Cardiac fibroblast (primary cell): ENCODE results near the gene ATP5F1D.

ENCODE experiments used
- DNase-seq, 2 donors: peaks; one replicate each; pipeline versions ENCODE4 v3.0.0 to v3.0.0-alpha.2; 2010; ENCODE audit warnings: low read depth in 2 of 2
- H3K4me3 ChIP-seq, 2 donors: replicated peaks in 1 of 2; 1 replicate in 1 of 2; 2 replicates in 1 of 2; pipeline ENCODE4 v1.5.1; 2011; ENCODE audit warnings: low read depth in 2 of 2, low read length in 2 of 2, mild to moderate bottlenecking in 2 of 2, moderate library complexity in 1 of 2
- TF ChIP-seq, protein P1 (sequence below): IDR thresholded peaks from one replicate; pipeline ENCODE4 v1.5.1; 2011; ENCODE audit warnings: low read depth, mild to moderate bottlenecking, low read length, inconsistent platforms

ATP5F1D gene

DNA sequence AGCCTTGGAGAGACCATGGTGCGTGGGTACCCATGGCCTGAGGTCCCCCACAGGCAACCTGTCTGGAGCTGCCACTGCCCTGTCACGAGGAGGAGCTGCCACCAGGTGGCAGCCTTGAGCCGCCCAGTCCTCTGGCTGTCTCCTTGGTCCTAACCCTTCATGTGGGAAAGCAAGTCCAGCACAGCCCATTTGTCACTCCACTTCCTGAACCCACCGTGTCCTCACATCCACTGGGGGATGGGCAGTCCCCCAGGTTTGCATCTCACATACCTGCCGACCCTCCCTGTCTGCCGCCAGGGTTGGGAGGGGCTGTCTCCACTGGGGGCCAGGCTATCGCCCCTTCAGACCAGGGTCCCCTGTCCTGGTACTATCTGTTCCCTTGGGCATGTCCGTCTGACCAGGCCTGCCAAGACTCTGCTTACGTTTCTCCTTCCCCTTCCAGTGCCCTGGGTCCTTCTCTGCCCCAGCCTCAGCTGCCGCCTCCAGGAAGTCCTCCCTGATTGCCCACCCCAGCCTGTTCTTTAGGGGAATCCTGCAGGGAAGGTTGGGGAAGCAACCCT lies 38.3 kb downstream of the ATP5F1D start:
- DNase-seq = peak; percentile 88
- TF ChIP-seq, protein P1, sequence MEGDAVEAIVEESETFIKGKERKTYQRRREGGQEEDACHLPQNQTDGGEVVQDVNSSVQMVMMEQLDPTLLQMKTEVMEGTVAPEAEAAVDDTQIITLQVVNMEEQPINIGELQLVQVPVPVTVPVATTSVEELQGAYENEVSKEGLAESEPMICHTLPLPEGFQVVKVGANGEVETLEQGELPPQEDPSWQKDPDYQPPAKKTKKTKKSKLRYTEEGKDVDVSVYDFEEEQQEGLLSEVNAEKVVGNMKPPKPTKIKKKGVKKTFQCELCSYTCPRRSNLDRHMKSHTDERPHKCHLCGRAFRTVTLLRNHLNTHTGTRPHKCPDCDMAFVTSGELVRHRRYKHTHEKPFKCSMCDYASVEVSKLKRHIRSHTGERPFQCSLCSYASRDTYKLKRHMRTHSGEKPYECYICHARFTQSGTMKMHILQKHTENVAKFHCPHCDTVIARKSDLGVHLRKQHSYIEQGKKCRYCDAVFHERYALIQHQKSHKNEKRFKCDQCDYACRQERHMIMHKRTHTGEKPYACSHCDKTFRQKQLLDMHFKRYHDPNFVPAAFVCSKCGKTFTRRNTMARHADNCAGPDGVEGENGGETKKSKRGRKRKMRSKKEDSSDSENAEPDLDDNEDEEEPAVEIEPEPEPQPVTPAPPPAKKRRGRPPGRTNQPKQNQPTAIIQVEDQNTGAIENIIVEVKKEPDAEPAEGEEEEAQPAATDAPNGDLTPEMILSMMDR = peak; percentile 96
- no peak overlapping the region for H3K4me3 ChIP-seq

DNA sequence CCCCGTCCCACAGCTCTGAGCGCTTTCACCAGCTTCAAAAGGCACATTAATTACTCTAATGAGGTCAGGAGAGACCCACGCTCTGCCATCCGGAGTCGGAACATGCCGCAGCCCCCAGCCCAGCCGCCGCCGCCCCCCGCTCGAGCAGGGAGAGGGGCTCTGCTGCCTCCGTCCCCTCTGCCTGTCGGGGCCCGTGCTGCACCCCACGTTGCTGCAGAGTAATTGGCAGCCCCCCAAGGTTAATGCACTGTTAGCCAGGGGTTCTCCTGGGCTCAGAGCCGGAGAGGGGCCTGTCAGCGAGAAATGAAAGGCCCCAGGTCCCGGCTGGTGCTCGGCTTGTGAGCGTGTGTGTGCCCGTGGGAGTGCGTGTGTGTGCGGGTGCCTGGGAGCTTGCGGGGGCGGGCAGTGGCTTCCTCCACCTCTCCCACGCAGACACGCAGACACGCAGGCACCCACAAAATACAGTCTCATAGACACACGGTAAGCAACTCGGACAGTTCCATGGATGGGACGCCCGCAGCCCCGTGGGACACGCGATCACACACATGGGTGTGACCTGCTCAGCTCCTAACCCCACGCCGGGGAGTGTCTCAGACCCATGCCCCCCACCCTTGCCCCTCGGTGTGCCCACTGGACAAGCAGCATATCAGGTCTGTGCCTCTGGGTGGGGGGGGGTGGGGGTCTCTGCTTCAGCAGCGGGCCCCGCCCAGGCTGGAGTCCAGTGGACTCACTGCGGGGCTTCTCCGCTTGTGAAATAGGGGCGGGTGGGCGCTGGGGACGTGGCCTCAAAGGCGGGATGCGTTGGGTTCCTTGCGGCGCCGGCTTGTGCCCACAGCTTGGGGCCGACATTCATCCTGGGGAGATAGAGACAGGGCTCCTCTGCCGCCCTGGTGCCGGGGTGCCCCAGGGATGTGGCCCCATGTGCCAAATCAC lies 39.4 kb downstream of the ATP5F1D start:
- DNase-seq = no peak
- H3K4me3 ChIP-seq = no peak overlapping the region
- TF ChIP-seq, protein P1 = no peak

DNA sequence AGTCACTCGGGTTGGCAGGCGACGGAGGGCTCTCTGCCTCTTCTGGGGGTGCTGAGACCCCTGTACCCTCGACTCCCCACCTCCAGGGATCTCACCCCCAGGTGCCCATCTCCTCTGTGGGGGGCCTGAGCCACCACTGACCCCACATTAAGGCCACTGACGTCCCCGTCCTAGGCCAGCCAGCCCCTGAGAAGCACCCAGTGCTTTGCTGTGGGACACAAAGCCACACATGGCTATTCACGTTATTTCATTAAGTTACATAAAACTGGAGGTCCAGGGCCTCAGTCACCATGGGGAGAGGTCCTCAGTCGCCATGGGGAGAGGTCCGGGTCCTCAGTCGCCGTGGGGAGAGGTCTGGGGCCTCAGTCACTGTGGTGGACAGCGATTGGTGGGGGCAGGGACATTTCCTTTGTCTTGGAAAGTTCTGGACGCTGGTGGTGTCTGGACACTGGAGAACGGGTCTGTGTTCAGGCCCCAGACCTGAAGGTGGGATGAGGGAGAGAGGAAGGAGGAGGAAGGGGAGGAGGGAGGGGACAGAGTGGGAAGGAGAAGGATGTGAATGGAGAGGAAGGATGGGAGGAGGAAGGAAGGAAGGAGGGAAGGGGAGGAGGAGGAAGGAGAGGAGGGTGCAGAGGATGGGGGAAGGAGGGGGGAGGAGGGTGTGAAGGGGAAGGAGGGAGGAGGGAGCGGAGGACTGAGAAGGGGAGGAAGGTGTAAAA lies 40.2 kb downstream of the ATP5F1D start:
- TF ChIP-seq, protein P1 = no peak
- DNase-seq = no peak
- no peak overlapping the region for H3K4me3 ChIP-seq

DNA sequence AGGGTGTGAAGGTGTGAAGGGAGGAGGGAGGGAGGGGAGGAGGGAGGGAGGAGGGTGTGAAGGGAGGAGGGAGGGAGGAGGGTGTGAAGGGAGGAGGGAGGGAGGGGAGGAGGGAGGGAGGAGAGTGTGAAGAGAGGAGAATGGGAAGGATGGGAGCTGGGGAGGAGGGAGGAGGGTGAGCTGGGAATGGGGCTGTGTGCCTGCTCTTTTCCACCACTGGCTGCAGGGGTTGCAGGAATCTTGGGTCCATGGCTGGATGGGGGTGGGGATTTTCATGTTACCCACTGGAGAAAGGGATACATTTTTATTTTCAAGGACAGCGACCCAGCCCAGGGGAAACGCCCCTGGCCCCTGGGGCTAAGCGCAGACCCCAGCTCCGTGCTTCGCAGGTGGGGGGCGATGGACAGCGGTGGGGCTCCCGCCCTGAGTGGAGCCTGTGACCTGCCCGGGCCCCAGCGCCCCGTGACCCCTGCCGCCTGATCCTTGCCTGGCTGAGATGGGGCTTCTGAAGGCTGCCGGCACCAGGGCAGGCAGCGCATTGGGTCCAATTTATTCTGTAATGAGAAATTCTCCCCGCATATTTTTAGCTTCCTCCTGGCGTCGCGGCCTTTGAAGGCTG lies 41.1 kb downstream of the ATP5F1D start:
- peak in 1 of 2 donors; percentile 8 for DNase-seq
- TF ChIP-seq, protein P1 = no peak

DNA sequence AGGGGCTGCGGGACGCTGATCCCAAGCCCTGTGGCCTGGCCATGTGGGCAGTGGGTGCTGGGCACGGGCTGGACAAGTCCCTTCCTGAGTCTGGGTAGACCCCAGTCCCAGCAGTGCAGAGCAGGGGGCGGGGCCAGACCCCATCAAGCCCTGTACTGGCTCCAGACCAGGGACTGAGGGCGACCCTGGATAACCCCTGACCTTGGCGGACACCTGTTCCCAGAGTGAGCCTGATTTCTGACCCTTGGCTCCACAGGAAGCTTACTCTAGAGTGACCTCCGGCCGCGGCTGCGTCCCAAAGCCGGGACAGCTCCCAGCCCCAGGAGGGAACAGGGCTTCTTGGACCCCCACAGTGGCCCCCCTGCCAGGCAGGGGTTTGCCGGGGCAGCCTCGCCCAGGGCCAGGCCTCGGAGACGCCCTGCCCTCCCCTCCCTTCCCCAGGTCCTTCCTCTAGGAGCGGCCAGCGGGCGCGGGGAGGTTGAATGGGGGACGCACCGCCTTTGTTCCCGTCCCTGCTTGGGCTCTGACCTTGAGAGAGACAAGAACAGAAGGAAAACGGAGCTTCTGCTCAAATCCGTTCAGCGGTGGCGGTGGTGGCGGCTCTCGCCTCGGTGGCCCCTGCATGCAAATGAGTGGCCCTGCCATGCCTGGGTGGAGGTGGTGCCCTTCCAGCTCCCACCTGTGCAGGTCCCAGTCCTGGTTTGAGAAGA lies 41.8 kb downstream of the ATP5F1D start:
- TF ChIP-seq, protein P1 = no peak
- no peak overlapping the region for H3K4me3 ChIP-seq
- DNase-seq = no peak

More for the DNA sequence above, 41.1 kb downstream of the ATP5F1D start:
- H3K4me3 ChIP-seq = no peak overlapping the region

DNA sequence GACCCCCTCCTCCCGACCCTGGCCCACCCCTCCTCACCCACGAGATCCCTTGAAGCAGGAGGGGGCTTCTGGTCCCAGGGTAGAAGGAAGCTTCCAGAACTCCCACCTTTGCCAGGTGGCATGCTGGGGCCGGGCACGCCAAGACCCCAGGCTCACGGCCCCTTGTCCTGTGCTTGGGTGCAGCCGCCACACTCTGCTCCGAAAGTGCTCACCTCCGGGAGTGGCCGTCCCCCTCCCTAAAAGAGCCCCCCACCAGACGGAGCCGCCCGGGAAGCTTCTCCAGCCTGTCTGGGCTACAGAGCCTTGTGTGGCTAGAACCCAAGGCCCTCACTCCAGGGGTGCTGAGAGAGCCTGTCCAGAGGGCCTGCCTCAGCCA lies 42.4 kb downstream of the ATP5F1D start:
- no peak for DNase-seq
- H3K4me3 ChIP-seq = no peak overlapping the region
- TF ChIP-seq, protein P1 = no peak
